HCT116 (cell line): ENCODE measurements around the gene SFRP4.

ENCODE experiments used
- CBX3 ChIP-seq: IDR thresholded peaks from 2 replicates; pipeline ENCODE4 v1.6.1; 2012; ENCODE audit warnings: low read depth
- CEBPB ChIP-seq: IDR thresholded peaks from 2 replicates; pipeline ENCODE4 v1.6.1; 2012; ENCODE audit warnings: low read depth
- CTCF ChIP-seq, 3 experiments: fragments of 200-600 bp in 1 of 3; sonication (generic) in 1 of 3; IDR thresholded peaks in 2 of 3; conservative IDR thresholded peaks in 1 of 3; 2 replicates each; pipeline ENCODE4 v1.5.1; 2012 to 2017; ENCODE audit warnings: low read depth in 2 of 3, low read length in 2 of 3, antibody characterized with exemption in 1 of 3, borderline replicate concordance in 1 of 3, control low read depth in 1 of 3, mild to moderate bottlenecking in 1 of 3, mixed read lengths in 1 of 3, mixed run types in 1 of 3, moderate library complexity in 1 of 3; ENCODE audit not compliant: insufficient read depth in 1 of 3
- EZH2 ChIP-seq: fragments of 200-600 bp; sonication (generic); IDR thresholded peaks from 2 replicates; pipeline ENCODE4 v1.6.1; 2017; ENCODE audit warnings: antibody characterized with exemption, mixed run types
- FOSL1 ChIP-seq: IDR thresholded peaks from 2 replicates; pipeline ENCODE4 v1.6.1; 2012; ENCODE audit warnings: low read depth
- SRF ChIP-seq: IDR thresholded peaks from 2 replicates; pipeline ENCODE4 v1.6.1; 2012; ENCODE audit warnings: low read depth

GRCh38 chr7:37920849-37921805, 4.5 kb upstream of the SFRP4 start:
- TF ChIP-seq SRF (no peak), CEBPB (no peak), EZH2 (no peak), FOSL1 (no peak), CTCF (IDR thresholded peaks at IDR 0.05 in 2 of 3, conservative IDR thresholded peaks at IDR 0.05 in 1 of 3; ENCODE audit: borderline replicate concordance in 1 of 3, insufficient read depth in 1 of 3, low read depth in 2 of 3, low read length in 2 of 3) (no peak), CBX3 (no peak)
